Common myeloid progenitor, CD34-positive (primary cell): ENCODE measurements around the gene CDRT4.

Source experiments
- CTCF ChIA-PET: fragments of 350-600 bp; sonication (Branson Sonifier 250); formaldehyde crosslinking; loops from one replicate; lab custom pipeline; 2021; ENCODE audit warnings: antibody characterized with exemption; lab: Charles Lee
- POLR2A ChIA-PET: fragments of 350-600 bp; sonication (Branson Sonifier 250); formaldehyde crosslinking; loops from one replicate; lab custom pipeline; 2021; ENCODE audit warnings: antibody characterized with exemption; lab: Charles Lee
- DNase-seq, 3 donors: peaks; one replicate each; pipeline versions ENCODE4 v3.0.0 to v3.0.0-alpha.2; 2013
- H3K27ac ChIP-seq, 2 experiments: 1 replicate in 1 of 2; 2 replicates in 1 of 2; pipeline ENCODE4 v1.7.0; 2013; ENCODE audit warnings: inconsistent platforms in 2 of 2, low read length in 2 of 2, mild to moderate bottlenecking in 2 of 2, low read depth in 1 of 2, moderate library complexity in 1 of 2; ENCODE audit not compliant: severe bottlenecking in 2 of 2, insufficient read depth in 1 of 2, poor library complexity in 1 of 2
- H3K27me3 ChIP-seq, 5 experiments: replicated peaks in 2 of 5; 1 replicate in 3 of 5; 2 replicates in 2 of 5; pipeline versions ENCODE4 v1.6.1 to v1.7.0; 2013; ENCODE audit warnings: low read length in 4 of 5, mild to moderate bottlenecking in 2 of 5, moderate library complexity in 2 of 5, inconsistent platforms in 1 of 5; ENCODE audit not compliant: insufficient read depth in 5 of 5, control insufficient read depth in 4 of 5
- H3K36me3 ChIP-seq, 4 experiments: 1 replicate in 2 of 4; 2 replicates in 2 of 4; pipeline versions ENCODE4 v1.6.1 to v1.7.0; 2013; ENCODE audit warnings: low read length in 3 of 4, control low read depth in 1 of 4, mild to moderate bottlenecking in 1 of 4; ENCODE audit not compliant: control insufficient read depth in 4 of 4, insufficient read depth in 4 of 4
- H3K4me1 ChIP-seq, 4 experiments: 1 replicate in 3 of 4; 2 replicates in 1 of 4; pipeline versions ENCODE4 v1.6.1 to v1.7.1; 2013; ENCODE audit warnings: low read length in 3 of 4, mild to moderate bottlenecking in 3 of 4, control low read depth in 1 of 4, inconsistent platforms in 1 of 4, moderate library complexity in 1 of 4; ENCODE audit not compliant: control insufficient read depth in 4 of 4, insufficient read depth in 4 of 4; ENCODE audit errors: control extremely low read depth in 1 of 4
- H3K4me3 ChIP-seq, 7 experiments: 1 replicate in 4 of 7; 2 replicates in 3 of 7; pipeline versions ENCODE4 v1.5.1 to v1.7.0; 2013; ENCODE audit warnings: mild to moderate bottlenecking in 7 of 7, low read length in 6 of 7, moderate library complexity in 6 of 7, inconsistent platforms in 2 of 7, low read depth in 2 of 7, control low read depth in 1 of 7; ENCODE audit not compliant: insufficient read depth in 4 of 7, control insufficient read depth in 1 of 7; ENCODE audit errors: extremely low read depth in 1 of 7
- H3K9me3 ChIP-seq, 5 experiments: 1 replicate in 4 of 5; 2 replicates in 1 of 5; pipeline versions ENCODE4 v1.6.1 to v1.7.1; 2013; ENCODE audit warnings: low read length in 4 of 5, mild to moderate bottlenecking in 2 of 5, inconsistent platforms in 1 of 5, low read depth in 1 of 5, moderate library complexity in 1 of 5; ENCODE audit not compliant: control insufficient read depth in 4 of 5, insufficient read depth in 2 of 5; ENCODE audit errors: control extremely low read depth in 1 of 5
- WGBS: methylation state at CpG from one replicate; pipeline ENCODE4 v1.1.5; 2013; ENCODE audit not compliant: insufficient coverage; 5-methylcytosine and 5-hydroxymethylcytosine counted together

CDRT4 gene

DNA sequence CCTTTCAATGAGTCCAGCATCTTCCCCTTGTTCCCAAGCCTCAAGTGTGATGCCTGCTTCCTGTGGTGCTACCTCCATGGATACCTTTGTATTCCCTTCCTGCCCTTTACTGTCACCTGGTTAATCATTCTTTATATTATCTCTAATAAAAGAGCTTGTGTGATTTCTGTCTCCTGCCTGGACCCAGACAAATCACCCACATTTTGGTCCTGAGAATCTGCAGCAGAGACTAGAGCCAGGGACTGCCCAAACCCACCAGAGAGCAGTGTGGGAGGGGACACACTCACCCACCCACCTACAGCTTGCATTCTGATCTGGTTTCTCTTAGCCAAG, 30.2 kb downstream of the CDRT4 start:
- ChIA-PET POLR2A (no interaction called here), CTCF (interaction anchor here (1.2 to 2.0 kb wide), 3 partner anchors 11 to 72 kb away, joined by 4 to 6 read pairs (median 5); no protein-coding TSS in a partner anchor)
- H3K27ac ChIP-seq = no peak overlapping the region

DNA sequence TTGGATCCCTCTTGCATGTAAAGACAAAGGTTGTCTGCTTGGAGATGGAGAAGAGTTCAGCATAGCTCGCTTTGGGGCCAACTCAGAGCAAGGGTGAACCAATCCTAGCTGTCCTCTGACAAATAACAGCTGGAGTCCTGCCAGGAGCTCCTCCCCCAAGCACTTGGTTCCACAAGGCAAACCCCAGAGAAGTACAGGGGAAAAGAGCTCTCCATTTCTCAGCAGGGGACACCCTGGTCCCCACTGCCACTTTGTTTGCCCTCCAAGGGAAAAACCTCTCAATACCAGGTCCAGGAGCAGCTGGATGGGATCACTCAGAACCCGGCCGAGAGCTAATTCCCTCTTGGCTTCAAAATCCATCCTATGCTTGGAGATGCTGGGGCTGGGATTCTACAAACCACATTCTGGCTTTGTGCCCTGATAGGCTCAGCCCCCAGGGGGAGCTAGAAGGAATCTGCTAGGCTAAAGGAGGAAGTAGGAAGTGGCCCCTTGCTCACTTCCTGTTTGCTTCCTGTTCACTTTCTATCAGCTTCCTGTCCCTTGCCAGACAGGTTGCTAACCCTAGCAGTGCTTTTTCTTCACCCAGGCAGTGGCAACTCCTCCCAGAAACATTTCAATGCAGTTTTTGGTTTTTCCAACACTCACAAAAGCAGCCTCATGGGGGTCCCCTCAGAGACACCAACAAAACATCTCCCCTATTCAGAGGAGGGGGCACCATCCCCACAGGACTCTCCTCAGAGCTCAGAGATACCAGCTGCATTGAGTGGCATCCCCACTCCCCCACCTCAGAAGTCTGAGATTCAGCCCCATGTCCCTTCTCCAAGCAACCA, 30.7 kb downstream of the CDRT4 start:
- POLR2A ChIA-PET = no interaction called here
- CTCF ChIA-PET = interaction anchor here (1.2 to 2.0 kb wide), 4 partner anchors 10 to 72 kb away, joined by 4 to 6 read pairs (median 5); no protein-coding TSS in a partner anchor
- no peak overlapping the region for H3K27ac ChIP-seq

More for the DNA sequence above, 30.2 kb downstream of the CDRT4 start:
- no peak overlapping the region for H3K4me3 ChIP-seq
- DNase-seq = no peak
- peaks cover 0 to 9% (median 4%) of the 10 kb centered on the region in 4 experiments for H3K36me3 ChIP-seq
- no peaks in the 10 kb centered on the region for H3K27me3 ChIP-seq
- H3K4me1 ChIP-seq = peaks cover 0 to 4% (median 0%) of the 10 kb centered on the region in 4 experiments
- peaks cover 0 to 7% (median 0%) of the 10 kb centered on the region in 5 experiments for H3K9me3 ChIP-seq

DNA sequence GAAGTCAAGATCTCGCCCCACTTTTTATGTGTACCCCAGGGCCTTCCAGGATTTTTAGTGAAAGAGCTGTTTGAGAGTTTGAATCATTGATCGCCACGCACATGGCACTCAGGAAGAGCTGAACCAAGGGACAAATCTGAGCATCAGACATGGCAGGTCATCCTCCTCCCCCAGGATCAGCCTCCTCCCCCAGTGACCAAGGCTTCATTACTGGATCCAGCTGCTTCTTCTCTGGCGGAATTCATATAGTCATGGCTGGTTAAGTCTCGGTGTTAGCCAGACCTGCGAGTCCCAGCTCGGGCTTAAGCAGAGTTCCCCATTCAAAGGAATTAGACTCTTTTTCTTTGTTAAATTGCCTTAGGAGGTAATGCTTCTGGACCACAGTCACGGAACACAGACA, 32.5 kb downstream of the CDRT4 start:
- no peak overlapping the region for H3K4me3 ChIP-seq
- peaks cover 0 to 4% (median 0%) of the 10 kb centered on the region in 4 experiments for H3K4me1 ChIP-seq
- H3K27me3 ChIP-seq = no peaks in the 10 kb centered on the region
- WGBS = 94% methylated on average over 4 of the region's 8 CpGs
- peaks cover 0 to 7% (median 0%) of the 10 kb centered on the region in 5 experiments for H3K9me3 ChIP-seq
- no peak overlapping the region for H3K27ac ChIP-seq
- CTCF ChIA-PET = no interaction called here
- DNase-seq = no peak
- POLR2A ChIA-PET = no interaction called here
- peaks cover 0 to 9% (median 4%) of the 10 kb centered on the region in 4 experiments for H3K36me3 ChIP-seq

More for the DNA sequence above, 30.7 kb downstream of the CDRT4 start:
- Histone ChIP-seq H3K4me1 (peaks cover 0 to 4% (median 0%) of the 10 kb centered on the region in 4 experiments), H3K4me3 (no peak overlapping the region), H3K27me3 (no peaks in the 10 kb centered on the region), H3K9me3 (peaks cover 0 to 7% (median 0%) of the 10 kb centered on the region in 5 experiments), H3K36me3 (peaks cover 0 to 9% (median 4%) of the 10 kb centered on the region in 4 experiments)
- WGBS = 100% methylated on average over 3 of the region's 3 CpGs
- DNase-seq = peak; percentile 46 to 67 (median 49)

DNA sequence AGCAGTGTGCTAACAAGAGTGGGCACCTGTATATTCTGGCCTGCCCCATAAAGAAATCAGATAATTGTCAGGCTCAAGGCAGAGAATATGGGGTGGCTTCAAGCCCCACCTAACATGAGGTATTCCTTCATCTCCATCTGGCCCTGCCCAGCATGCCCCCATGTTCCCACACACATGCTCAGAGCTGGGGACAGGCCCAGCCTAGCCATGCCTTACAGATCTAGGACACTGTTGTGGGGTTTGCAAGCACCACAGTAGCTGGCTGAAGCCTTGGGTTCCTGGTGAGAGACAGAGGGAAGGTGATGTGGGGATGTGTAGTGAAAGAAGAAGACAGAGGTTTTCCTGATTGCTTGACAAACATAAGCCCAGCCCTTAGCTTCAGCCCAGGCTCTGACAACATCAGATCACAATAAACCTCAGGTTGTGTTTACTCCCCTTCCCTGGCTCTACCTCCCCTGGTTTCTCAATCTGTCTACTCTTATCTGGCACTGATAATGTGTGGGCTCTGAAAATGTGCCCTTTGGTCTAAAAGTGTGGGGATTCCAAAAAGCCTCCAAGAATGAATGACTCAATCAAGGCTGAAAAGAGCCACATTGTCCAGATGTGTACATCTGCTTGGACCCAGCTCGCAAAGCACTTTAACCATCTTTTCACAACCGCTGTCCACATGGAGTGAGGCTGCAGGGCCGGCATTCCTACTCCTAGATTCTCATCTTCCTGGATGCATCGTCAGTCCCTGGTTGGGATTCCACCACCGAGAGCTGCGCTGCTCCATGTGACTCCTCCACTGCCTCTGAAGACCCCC, 34.4 kb downstream of the CDRT4 start:
- H3K4me3 ChIP-seq = no peak overlapping the region
- H3K9me3 ChIP-seq = peaks cover 0 to 7% (median 0%) of the 10 kb centered on the region in 5 experiments
- peaks cover 0 to 8% (median 4%) of the 10 kb centered on the region in 4 experiments for H3K36me3 ChIP-seq
- H3K27me3 ChIP-seq = no peaks in the 10 kb centered on the region
- ChIA-PET POLR2A (no interaction called here), CTCF (no interaction called here)
- no peak for DNase-seq
- H3K27ac ChIP-seq = no peak overlapping the region
- peaks cover 0 to 4% (median 0%) of the 10 kb centered on the region in 4 experiments for H3K4me1 ChIP-seq
- 98% methylated on average over 4 of the region's 6 CpGs for WGBS

DNA sequence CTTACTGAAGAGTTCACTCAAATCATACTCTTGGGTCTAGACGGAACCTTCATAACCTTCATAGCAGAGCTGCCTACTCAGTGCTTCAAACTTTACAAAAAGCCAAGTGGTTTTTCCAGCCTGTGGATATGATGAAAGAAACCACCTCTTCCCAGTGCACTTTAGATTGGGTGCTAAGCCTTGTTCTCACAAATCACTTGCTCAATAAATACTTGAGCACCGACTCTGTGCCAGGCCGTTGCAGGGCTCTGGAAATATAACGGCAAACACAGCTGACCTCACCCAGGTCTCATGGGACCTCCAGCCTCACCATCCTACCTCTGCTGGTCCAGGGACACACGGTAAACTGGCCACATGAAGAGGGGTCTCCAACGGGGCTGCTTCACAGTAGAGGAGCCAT, 35.7 kb downstream of the CDRT4 start:
- ChIA-PET POLR2A (interaction anchor here (0.6 kb wide), 1 partner anchor 188 kb away, joined by 3 read pairs; no protein-coding TSS in a partner anchor), CTCF (no interaction called here)
- Histone ChIP-seq H3K9me3 (peaks cover 0 to 3% (median 0%) of the 10 kb centered on the region in 5 experiments), H3K4me1 (peaks cover 0 to under 1% (median 0%) of the 10 kb centered on the region in 4 experiments), H3K36me3 (no peaks in the 10 kb centered on the region), H3K27me3 (no peaks in the 10 kb centered on the region), H3K4me3 (no peak overlapping the region), H3K27ac (no peak overlapping the region)
- 97% methylated on average over 6 of the region's 6 CpGs for WGBS
- DNase-seq = no peak

DNA sequence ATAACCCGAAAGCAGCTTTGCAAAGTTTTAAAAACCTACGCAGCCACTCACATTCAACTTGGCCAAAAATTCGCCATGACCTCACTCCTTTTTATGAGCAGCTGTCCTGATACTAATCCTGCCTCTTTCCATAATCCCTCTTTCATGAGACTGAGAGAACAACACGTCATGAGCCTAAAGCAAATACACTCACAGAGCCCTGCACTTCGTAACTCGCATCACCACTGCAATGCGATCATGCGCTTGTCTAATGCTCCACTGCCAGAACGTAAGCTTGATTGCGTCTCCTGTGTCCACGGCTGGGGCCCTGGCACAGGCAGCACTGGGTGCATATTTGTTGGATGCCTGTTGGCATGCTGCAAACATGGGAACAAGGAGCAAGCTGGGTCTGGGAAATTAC, 36.2 kb downstream of the CDRT4 start:
- DNase-seq = no peak
- WGBS = 98% methylated on average over 11 of the region's 11 CpGs
- no peak overlapping the region for H3K27ac ChIP-seq
- ChIA-PET POLR2A (interaction anchor here (0.6 kb wide), 1 partner anchor 188 kb away, joined by 3 read pairs; no protein-coding TSS in a partner anchor), CTCF (no interaction called here)
- no peaks in the 10 kb centered on the region for H3K4me1 ChIP-seq
- no peak overlapping the region for H3K4me3 ChIP-seq
- H3K36me3 ChIP-seq = no peaks in the 10 kb centered on the region
- H3K27me3 ChIP-seq = no peaks in the 10 kb centered on the region
- H3K9me3 ChIP-seq = peaks cover 0 to 2% (median 0%) of the 10 kb centered on the region in 5 experiments
